HCT116 (cell line): Measurements from ENCODE around the gene IPO7. TPM values are rescaled to one million over a fixed set of nuclear protein-coding genes. Genes with fewer than 3 reads are reported as not detected.

Experiments
- ATAC-seq: fragments of 200-7000 bp; cut with Tn5 transposase; 2 replicates; pipeline ENCODE4 v1.9.1; 2020; ENCODE audit warnings: mild to moderate bottlenecking, moderate library complexity
- BruUV-seq: library from RNA; stranded (reverse); fragments of 400-500 nt; replicated peaks from 2 replicates; lab custom pipeline; 2021; lab: Mats Ljungman, UMichigan
- CTCF ChIA-PET: fragments of 300-600 bp; sonication (Branson Sonifier 250); formaldehyde crosslinking; loops from one replicate; lab custom pipeline; 2021; ENCODE audit warnings: antibody characterized with exemption; lab: Charles Lee
- POLR2A ChIA-PET: fragments of 300-600, 350-600 bp; sonication (Branson Sonifier 250); formaldehyde crosslinking; loops from one replicate; lab custom pipeline; 2021; ENCODE audit warnings: antibody characterized with exemption; lab: Charles Lee
- RAD21 ChIA-PET, 2 experiments: fragments of 300-600 bp; sonication (Branson Sonifier 250); formaldehyde crosslinking; loops; one replicate each; lab custom pipeline; 2023; ENCODE audit warnings: low total read pairs in 2 of 2; ENCODE audit not compliant: uncharacterized antibody in 2 of 2, unreplicated experiment in 2 of 2, low non-redundant PET in 1 of 2; lab: Charles Lee
- DNase-seq: peaks from one replicate; pipeline ENCODE4 v3.0.0-alpha.2; 2010; ENCODE audit warnings: low read depth, low spot score
- H2AFZ ChIP-seq: fragments of 200-600 bp; shearing (Covaris generic), sonication (generic); 2 replicates; pipeline ENCODE4 v1.6.1; 2017; ENCODE audit warnings: low read depth, mixed run types, mixed read lengths, antibody characterized with exemption, low read length; ENCODE audit not compliant: poor library complexity, severe bottlenecking
- H3K27ac ChIP-seq: 2 replicates; pipeline ENCODE4 v1.5.1; 2012; ENCODE audit warnings: low read depth, low read length
- H3K27me3 ChIP-seq: fragments of 200-600 bp; sonication (generic); 2 replicates; pipeline ENCODE4 v1.6.1; 2016; ENCODE audit warnings: mixed run types, low read length, mixed read lengths; ENCODE audit not compliant: insufficient read depth
- H3K36me3 ChIP-seq, 2 experiments: fragments of 200-500 bp in 1 of 2; fragments of 200-600 bp in 1 of 2; sonication (Bioruptor generic) in 1 of 2; sonication (generic) in 1 of 2; 2 replicates each; pipeline versions ENCODE4 v1.5.1 to v1.6.1; 2014 to 2016; ENCODE audit warnings: low read length in 2 of 2, inconsistent platforms in 1 of 2, mixed read lengths in 1 of 2, mixed run types in 1 of 2; ENCODE audit not compliant: insufficient read depth in 2 of 2, control insufficient read depth in 1 of 2
- H3K4me1 ChIP-seq, 2 experiments: fragments of 200-600 bp in 1 of 2; sonication (generic) in 1 of 2; 2 replicates each; pipeline versions ENCODE4 v1.5.1 to v1.6.1; 2012 to 2017; ENCODE audit warnings: low read length in 2 of 2, inconsistent platforms in 1 of 2, mild to moderate bottlenecking in 1 of 2, mixed read lengths in 1 of 2, mixed run types in 1 of 2, moderate library complexity in 1 of 2; ENCODE audit not compliant: insufficient read depth in 2 of 2, control insufficient read depth in 1 of 2
- H3K4me2 ChIP-seq: fragments of 200-600 bp; sonication (generic); 2 replicates; pipeline ENCODE4 v1.6.1; 2017; ENCODE audit warnings: mixed run types, low read length, mixed read lengths
- H3K4me3 ChIP-seq, 2 experiments: fragments of 200-600 bp in 1 of 2; sonication (generic) in 1 of 2; replicated peaks in 1 of 2; 2 replicates each; pipeline ENCODE4 v1.5.1; 2011 to 2016; ENCODE audit warnings: low read length in 2 of 2, control low read depth in 1 of 2, low read depth in 1 of 2, mild to moderate bottlenecking in 1 of 2, mixed read lengths in 1 of 2, mixed run types in 1 of 2
- H3K79me2 ChIP-seq: fragments of 200-600 bp; sonication (generic); 2 replicates; pipeline ENCODE4 v1.6.1; 2017; ENCODE audit warnings: mild to moderate bottlenecking, mixed run types, low read length, moderate library complexity, mixed read lengths; ENCODE audit not compliant: insufficient read depth
- H3K9ac ChIP-seq: fragments of 200-600 bp; sonication (generic); 2 replicates; pipeline ENCODE4 v1.6.1; 2016; ENCODE audit warnings: low read length, mixed read lengths
- H3K9me2 ChIP-seq: fragments of 200-600 bp; sonication (generic), shearing (Covaris generic); 2 replicates; pipeline ENCODE4 v1.6.1; 2017; ENCODE audit warnings: mixed run types, mild to moderate bottlenecking, moderate library complexity; ENCODE audit not compliant: insufficient read depth
- H3K9me3 ChIP-seq, 2 experiments: fragments of 200-500 bp in 1 of 2; fragments of 200-600 bp in 1 of 2; sonication (Bioruptor generic) in 1 of 2; sonication (generic) in 1 of 2; 2 replicates each; pipeline ENCODE4 v1.6.1; 2014 to 2017; ENCODE audit warnings: low read length in 2 of 2, mixed read lengths in 2 of 2, inconsistent platforms in 1 of 2, low read depth in 1 of 2, mild to moderate bottlenecking in 1 of 2, mixed run types in 1 of 2, moderate library complexity in 1 of 2; ENCODE audit not compliant: control insufficient read depth in 1 of 2, insufficient read depth in 1 of 2
- H4K20me1 ChIP-seq: fragments of 200-600 bp; sonication (generic), shearing (Covaris generic); 2 replicates; pipeline ENCODE4 v1.6.1; 2017; ENCODE audit warnings: mixed run types, mild to moderate bottlenecking, moderate library complexity; ENCODE audit not compliant: insufficient read depth
- CBX3 ChIP-seq: IDR thresholded peaks from 2 replicates; pipeline ENCODE4 v1.6.1; 2012; ENCODE audit warnings: low read depth
- CEBPB ChIP-seq: IDR thresholded peaks from 2 replicates; pipeline ENCODE4 v1.6.1; 2012; ENCODE audit warnings: low read depth
- EGR1 ChIP-seq: IDR thresholded peaks from 2 replicates; pipeline ENCODE4 v1.6.1; 2012; ENCODE audit warnings: low read depth
- ELF1 ChIP-seq: IDR thresholded peaks from 2 replicates; pipeline ENCODE4 v1.6.1; 2012; ENCODE audit warnings: low read depth, borderline replicate concordance
- EZH2 ChIP-seq: fragments of 200-600 bp; sonication (generic); IDR thresholded peaks from 2 replicates; pipeline ENCODE4 v1.6.1; 2017; ENCODE audit warnings: antibody characterized with exemption, mixed run types
- EZH2phosphoT487 ChIP-seq: fragments of 200-600 bp; IDR thresholded peaks from 2 replicates; pipeline ENCODE4 v1.6.1; 2018; ENCODE audit warnings: antibody characterized with exemption, borderline replicate concordance
- POLR2A ChIP-seq: IDR thresholded peaks from 2 replicates; pipeline ENCODE4 v1.7.0; 2011; ENCODE audit warnings: borderline replicate concordance; ENCODE audit not compliant: insufficient read depth, insufficient read length; ENCODE audit errors: extremely low read depth
- POLR2AphosphoS5 ChIP-seq: IDR thresholded peaks from 2 replicates; pipeline ENCODE4 v1.6.1; 2011; ENCODE audit warnings: mild to moderate bottlenecking, low read depth, low read length, moderate library complexity
- RAD21 ChIP-seq: IDR thresholded peaks from 2 replicates; pipeline ENCODE4 v1.6.1; 2012; ENCODE audit warnings: low read depth, mild to moderate bottlenecking
- SP1 ChIP-seq: IDR thresholded peaks from 2 replicates; pipeline ENCODE4 v1.6.1; 2012; ENCODE audit warnings: low read depth
- SRF ChIP-seq: IDR thresholded peaks from 2 replicates; pipeline ENCODE4 v1.6.1; 2012; ENCODE audit warnings: low read depth
- TCF7L2 ChIP-seq: IDR thresholded peaks from 2 replicates; pipeline ENCODE4 v1.7.0; 2011; ENCODE audit warnings: borderline replicate concordance, inconsistent platforms; ENCODE audit not compliant: insufficient read depth, insufficient read length; ENCODE audit errors: extremely low read depth
- YY1 ChIP-seq: IDR thresholded peaks from 2 replicates; pipeline ENCODE4 v1.6.1; 2011; ENCODE audit warnings: low read length, low read depth, moderate library complexity, mild to moderate bottlenecking; ENCODE audit not compliant: insufficient replicate concordance; ENCODE audit errors: extremely low read depth
- ZFX ChIP-seq: fragments of 450-650 bp; IDR thresholded peaks from 2 replicates; pipeline ENCODE4 v1.6.1; 2017
- ZNF274 ChIP-seq: fragments of 200-500 bp; sonication (Bioruptor generic); IDR thresholded peaks from 2 replicates; pipeline ENCODE4 v1.6.1; 2014; ENCODE audit warnings: mild to moderate bottlenecking, low read depth, low read length, inconsistent platforms
- intact Hi-C: fragments of 100-400 bp; cut with micrococcal nuclease; formaldehyde crosslinking; loops from 2 replicates; pipeline ENCODE4 v1.10.0; 2022
- total RNA-seq: library from RNA; stranded (reverse); gene quantifications from one replicate; pipeline ENCODE4 v1.2.1, GENCODE V29; 2021; ENCODE audit not compliant: unreplicated experiment
- TF ChIP-seq, protein P1 (sequence below): IDR thresholded peaks from 2 replicates; pipeline ENCODE4 v1.6.1; 2012
- TF ChIP-seq, protein P2 (sequence below): IDR thresholded peaks from 2 replicates; pipeline ENCODE4 v1.6.1; 2011; ENCODE audit warnings: mild to moderate bottlenecking, low read length, moderate library complexity; ENCODE audit not compliant: insufficient replicate concordance; ENCODE audit errors: extremely low read depth
- TF ChIP-seq, protein P3 (sequence below): IDR thresholded peaks from 2 replicates; pipeline ENCODE4 v1.6.1; 2012
- TF ChIP-seq, protein P4 (sequence below): IDR thresholded peaks from 2 replicates; pipeline ENCODE4 v1.6.1; 2012; ENCODE audit warnings: low read depth

Gene IPO7
- total RNA-seq, 1 experiment from 2014 or later: 186 TPM

DNA sequence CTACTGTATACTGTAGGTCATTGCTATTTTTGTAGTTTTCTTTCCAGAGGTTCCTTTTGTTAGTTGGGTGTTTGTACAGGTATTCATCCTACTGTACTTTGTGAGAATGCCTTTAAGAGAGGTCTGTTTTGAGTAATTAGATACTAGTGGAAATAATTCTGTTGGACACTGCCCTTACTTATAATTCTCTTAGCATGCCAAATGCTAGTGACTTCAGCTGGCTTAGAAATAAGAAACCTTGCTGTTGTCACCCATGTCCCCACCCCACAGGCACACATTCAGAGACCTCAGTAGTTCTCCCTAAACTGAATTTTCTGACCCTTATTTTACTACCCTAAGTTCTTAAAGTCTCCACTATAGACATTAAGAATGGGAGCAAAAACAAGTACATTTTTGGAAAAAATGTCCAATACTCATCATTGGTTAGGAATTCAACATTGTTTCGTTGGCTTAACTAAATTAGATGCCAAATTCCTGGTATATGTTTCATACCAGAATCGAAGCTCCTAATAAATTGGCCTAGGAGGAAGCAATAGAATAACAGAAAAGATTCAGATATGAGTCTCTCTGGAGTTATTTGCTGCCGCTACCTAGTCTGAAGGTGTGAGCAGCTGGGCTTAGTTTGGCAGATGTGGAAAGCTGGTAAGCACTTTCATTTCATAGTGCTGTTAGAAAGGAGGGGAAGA lies 104.8 kb downstream of the IPO7 start:
- H2AFZ ChIP-seq: no peak overlapping the region
- no peak overlapping the region for H3K4me3 ChIP-seq
- no peak overlapping the region for H3K4me2 ChIP-seq
- H3K9me2 ChIP-seq: no peaks in the 10 kb centered on the region
- no peaks in the 10 kb centered on the region for H3K27me3 ChIP-seq
- RAD21 ChIA-PET: no interaction called here
- ATAC-seq (no peak), DNase-seq (no peak)
- H3K4me1 ChIP-seq: no peaks in the 10 kb centered on the region
- intact Hi-C loops: no loop called here
- no peak overlapping the region for H3K9ac ChIP-seq
- POLR2A ChIA-PET: interaction anchor here (1.1 kb wide), 1 partner anchor 29 kb away, joined by 8 read pairs; the partner anchor contains the start of gene ZNF143
- no peaks in the 10 kb centered on the region for H3K9me3 ChIP-seq
- TF ChIP-seq CBX3 (no peak), POLR2A (no peak), SP1 (no peak), ZFX (no peak), POLR2AphosphoS5 (no peak), RAD21 (no peak), ELF1 (no peak), EZH2 (no peak), ZNF274 (no peak), EGR1 (no peak), YY1 (no peak), EZH2phosphoT487 (no peak), TCF7L2 (no peak), SRF (no peak), CEBPB (no peak)
- TF ChIP-seq, protein P1, sequence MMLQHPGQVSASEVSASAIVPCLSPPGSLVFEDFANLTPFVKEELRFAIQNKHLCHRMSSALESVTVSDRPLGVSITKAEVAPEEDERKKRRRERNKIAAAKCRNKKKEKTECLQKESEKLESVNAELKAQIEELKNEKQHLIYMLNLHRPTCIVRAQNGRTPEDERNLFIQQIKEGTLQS: no peak
- TF ChIP-seq, protein P2, sequence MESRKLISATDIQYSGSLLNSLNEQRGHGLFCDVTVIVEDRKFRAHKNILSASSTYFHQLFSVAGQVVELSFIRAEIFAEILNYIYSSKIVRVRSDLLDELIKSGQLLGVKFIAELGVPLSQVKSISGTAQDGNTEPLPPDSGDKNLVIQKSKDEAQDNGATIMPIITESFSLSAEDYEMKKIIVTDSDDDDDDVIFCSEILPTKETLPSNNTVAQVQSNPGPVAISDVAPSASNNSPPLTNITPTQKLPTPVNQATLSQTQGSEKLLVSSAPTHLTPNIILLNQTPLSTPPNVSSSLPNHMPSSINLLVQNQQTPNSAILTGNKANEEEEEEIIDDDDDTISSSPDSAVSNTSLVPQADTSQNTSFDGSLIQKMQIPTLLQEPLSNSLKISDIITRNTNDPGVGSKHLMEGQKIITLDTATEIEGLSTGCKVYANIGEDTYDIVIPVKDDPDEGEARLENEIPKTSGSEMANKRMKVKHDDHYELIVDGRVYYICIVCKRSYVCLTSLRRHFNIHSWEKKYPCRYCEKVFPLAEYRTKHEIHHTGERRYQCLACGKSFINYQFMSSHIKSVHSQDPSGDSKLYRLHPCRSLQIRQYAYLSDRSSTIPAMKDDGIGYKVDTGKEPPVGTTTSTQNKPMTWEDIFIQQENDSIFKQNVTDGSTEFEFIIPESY: no peak
- TF ChIP-seq, protein P3, sequence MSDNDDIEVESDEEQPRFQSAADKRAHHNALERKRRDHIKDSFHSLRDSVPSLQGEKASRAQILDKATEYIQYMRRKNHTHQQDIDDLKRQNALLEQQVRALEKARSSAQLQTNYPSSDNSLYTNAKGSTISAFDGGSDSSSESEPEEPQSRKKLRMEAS: no peak
- TF ChIP-seq, protein P4, sequence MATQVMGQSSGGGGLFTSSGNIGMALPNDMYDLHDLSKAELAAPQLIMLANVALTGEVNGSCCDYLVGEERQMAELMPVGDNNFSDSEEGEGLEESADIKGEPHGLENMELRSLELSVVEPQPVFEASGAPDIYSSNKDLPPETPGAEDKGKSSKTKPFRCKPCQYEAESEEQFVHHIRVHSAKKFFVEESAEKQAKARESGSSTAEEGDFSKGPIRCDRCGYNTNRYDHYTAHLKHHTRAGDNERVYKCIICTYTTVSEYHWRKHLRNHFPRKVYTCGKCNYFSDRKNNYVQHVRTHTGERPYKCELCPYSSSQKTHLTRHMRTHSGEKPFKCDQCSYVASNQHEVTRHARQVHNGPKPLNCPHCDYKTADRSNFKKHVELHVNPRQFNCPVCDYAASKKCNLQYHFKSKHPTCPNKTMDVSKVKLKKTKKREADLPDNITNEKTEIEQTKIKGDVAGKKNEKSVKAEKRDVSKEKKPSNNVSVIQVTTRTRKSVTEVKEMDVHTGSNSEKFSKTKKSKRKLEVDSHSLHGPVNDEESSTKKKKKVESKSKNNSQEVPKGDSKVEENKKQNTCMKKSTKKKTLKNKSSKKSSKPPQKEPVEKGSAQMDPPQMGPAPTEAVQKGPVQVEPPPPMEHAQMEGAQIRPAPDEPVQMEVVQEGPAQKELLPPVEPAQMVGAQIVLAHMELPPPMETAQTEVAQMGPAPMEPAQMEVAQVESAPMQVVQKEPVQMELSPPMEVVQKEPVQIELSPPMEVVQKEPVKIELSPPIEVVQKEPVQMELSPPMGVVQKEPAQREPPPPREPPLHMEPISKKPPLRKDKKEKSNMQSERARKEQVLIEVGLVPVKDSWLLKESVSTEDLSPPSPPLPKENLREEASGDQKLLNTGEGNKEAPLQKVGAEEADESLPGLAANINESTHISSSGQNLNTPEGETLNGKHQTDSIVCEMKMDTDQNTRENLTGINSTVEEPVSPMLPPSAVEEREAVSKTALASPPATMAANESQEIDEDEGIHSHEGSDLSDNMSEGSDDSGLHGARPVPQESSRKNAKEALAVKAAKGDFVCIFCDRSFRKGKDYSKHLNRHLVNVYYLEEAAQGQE: no peak
- no peaks in the 10 kb centered on the region for H3K79me2 ChIP-seq
- no TSS peak for BruUV-seq
- CTCF ChIA-PET: interaction anchor here (2.2 kb wide), 1 partner anchor 17 kb away, joined by 8 read pairs; no protein-coding TSS in a partner anchor
- H4K20me1 ChIP-seq: no peaks in the 10 kb centered on the region
- peaks cover 7 to 9% of the 10 kb centered on the region in 2 experiments; a peak in 3 of 4 replicates for H3K36me3 ChIP-seq
- no peak overlapping the region for H3K27ac ChIP-seq
